GM19035 (cell line): ENCODE measurements around the gene BMPR1B.

Experiments used
- ATAC-seq: cut with Tn5 transposase; IDR thresholded peaks from one replicate; pipeline ENCODE4 v1.9.1; 2021; ENCODE audit not compliant: unreplicated experiment

BMPR1B gene

DNA sequence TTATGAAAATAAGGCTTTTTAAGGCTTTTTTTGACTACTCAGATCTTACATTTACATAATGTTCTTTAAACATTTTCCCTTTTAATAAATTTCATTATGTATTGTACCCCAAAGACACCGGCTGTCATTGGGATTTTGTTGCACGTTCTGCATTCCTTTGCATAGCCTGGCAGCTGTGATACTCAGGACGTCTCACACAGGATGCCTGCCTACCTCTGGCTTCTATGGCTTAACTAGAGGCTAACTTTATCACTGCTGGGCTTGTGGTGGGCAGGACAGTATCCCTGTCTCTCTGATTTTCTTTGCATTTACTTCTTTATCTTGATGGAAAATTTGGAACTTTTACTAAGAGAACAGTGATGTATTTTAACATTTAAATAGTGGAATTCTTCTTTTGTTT, 147.8 kb downstream of the BMPR1B start:
- no peak for ATAC-seq

GRCh38 chr4:94909645-94910044, 151.9 kb downstream of the BMPR1B start:
- ATAC-seq = no peak

- ATAC-seq = no peak
Measured at GRCh38 chr4:94911106-94911505, 153.4 kb downstream of the BMPR1B start.

GRCh38 chr4:94912606-94913005, 154.9 kb downstream of the BMPR1B start:
- no peak for ATAC-seq

- peak; percentile 63 for ATAC-seq
Measured at GRCh38 chr4:94913316-94913715, 155.6 kb downstream of the BMPR1B start.

- ATAC-seq = no peak
Measured at GRCh38 chr4:94917146-94917545, 159.4 kb downstream of the BMPR1B start.

DNA sequence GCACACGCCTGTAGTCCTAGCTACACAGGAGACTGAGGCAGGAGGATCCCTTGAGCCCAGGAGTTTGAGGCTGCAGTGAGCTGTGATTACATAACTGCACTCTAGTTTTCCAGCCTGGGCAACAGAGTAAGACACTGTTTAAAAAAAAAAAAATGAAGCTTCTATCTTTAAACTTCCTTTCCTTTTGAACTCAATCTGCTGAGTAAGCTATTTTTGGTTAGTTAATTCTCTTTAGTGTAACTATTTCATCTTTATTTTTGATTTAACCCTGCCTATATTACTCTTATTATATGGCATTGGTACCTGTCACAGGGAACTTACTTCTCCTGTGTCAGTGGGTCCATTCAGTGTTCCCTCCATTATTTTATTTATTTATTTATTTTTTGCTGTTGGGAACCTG, 160.8 kb downstream of the BMPR1B start:
- no peak for ATAC-seq

- ATAC-seq = no peak
Measured at GRCh38 chr4:94920369-94920768, 162.6 kb downstream of the BMPR1B start.

- no peak for ATAC-seq
Measured at GRCh38 chr4:94924566-94924965, 166.8 kb downstream of the BMPR1B start.

DNA sequence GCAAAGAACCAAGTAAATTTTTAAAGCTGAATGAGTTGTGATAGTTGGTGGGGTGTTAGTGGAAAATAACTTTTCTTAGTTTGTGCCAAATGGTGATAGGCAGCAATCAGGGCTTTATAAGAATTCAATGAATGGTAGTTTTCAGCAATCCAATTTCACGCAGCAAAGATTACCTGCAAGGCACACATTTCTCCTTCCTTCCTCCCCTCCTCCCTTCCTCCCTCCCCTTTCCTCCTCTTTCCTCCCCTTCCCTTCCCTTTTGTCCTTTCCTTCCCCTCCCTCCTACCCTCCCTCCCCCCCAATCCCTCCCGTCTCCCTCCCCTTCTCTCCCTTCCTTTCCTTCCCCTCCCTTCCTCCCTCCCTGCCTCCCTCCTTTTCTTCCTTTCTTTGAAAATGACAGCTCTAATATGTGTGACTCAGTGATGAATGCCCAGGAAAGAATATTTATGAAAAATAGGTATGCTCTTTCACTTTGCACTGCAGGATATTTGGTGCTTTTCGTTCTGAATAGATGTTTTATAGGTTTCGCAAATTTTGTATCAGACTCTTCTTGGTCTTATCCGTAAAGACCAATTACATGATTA, 168.1 kb downstream of the BMPR1B start:
- ATAC-seq = no peak

- ATAC-seq = no peak
Measured at GRCh38 chr4:94926936-94927335, 169.2 kb downstream of the BMPR1B start.

GRCh38 chr4:94927696-94928095, 169.9 kb downstream of the BMPR1B start:
- no peak for ATAC-seq

- ATAC-seq = no peak
Measured at GRCh38 chr4:94929696-94930095, 171.9 kb downstream of the BMPR1B start.

DNA sequence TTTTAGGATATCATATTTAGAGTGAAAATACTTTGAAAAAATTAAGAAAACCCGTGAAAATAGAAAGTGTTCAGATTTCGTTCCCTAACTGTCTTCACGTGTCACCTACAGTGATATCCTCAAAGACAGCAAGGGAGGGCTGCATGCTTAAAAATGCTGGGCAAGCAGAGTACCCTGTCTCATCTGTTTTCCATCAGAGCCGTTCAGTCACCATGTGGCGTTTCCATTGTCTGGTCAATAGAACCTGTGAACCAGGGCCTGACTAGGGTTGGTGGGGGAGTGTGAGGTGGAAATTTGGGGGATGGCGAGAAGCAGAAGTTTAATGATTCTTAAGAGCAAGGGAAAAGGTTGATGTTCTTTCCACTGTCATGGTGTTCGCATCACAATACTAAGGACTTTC, 173.9 kb downstream of the BMPR1B start:
- ATAC-seq = no peak

DNA sequence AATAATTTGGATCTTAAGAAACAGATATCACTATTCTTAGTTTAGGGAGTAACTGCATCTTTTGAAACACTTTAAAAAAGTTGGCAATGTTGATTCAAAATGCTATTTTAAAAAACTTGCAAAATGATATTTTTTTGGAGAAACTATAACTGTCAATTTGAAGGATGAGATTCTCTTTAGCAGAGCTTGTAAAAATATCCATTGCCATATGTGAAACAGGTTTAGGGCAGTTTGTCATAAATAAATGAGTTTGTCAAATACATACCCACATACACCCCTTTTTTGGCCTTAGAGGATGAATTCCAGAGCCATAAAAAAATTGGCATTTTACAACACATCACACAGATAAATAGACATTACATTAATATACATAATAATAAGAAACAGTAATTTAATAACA, 174.6 kb downstream of the BMPR1B start:
- ATAC-seq = no peak

DNA sequence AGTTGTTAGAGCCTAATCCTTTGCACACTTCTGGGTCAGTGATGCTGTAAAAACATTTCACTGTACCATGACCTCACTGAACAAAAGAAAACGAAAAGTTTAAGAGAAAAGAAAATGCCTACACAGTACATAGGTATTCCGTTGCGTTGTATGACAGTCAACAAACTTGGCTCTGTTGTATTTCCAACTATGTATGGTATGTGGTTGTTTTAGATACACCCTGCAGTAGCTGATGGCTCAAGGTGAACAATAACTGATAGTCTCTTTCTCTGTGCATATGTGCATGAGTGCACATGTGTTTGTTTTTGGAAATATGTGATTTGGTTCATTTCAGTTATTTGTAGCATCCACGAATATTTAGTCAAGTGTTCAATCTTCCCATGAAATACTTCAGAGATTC, 176.0 kb downstream of the BMPR1B start:
- no peak for ATAC-seq

DNA sequence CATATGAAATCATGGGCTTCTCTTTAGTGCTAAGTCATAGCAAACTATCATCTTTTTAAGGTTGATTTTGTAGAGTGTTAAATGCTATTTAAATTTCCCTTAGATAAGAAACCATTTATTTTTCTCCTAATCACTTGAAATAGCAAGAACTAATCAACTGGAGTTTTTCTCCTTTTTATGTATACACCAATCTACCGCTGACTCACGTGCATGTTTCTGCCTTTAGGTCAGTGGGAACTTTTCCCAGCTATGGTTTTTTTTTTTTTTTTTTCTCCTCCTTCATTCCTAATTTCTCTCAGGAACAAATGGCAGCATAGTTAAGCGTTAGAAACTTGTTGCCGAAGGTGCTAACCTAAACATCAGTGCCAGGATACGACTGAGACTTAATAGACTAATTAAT, 176.4 kb downstream of the BMPR1B start:
- no peak for ATAC-seq

DNA sequence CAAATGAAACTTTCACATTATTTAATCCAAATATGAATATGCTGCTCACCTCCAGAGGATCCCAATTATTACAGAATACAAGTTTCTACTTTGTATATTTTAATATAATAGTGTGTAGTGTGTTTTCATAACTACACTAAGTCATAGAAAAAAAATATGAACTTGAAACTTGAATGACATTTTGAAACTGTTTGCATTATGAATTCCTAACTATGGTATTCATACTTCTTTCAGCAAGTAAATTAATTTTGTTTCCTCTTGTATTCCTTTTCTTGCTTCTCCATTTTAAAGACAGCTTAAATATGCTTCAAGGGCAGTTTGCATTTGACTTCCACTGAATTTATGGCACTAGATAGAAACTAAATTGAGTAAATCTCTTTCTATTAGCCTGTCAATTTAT, 177.1 kb downstream of the BMPR1B start:
- ATAC-seq = no peak

GRCh38 chr4:94936854-94937253, 179.1 kb downstream of the BMPR1B start:
- ATAC-seq = no peak

GRCh38 chr4:94939791-94940519, 182.2 kb downstream of the BMPR1B start:
- ATAC-seq = no peak

DNA sequence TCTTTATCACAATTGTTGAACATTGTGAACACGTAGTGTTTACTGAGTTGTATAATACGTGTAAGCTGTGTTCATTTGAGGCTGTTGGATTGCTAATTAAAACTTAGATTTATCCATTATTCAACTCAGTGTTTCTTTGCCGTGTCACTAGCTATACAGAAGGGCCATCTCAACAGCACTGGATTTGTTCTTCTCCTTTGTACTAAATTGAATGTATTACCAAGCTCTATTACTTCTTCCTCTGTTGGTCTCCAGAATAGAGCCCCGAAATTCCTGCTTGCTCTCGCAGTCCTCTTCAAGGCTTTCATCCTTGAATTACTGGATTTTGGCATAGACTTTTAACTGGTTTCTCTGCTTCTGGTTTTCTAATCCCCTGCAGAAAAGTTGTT, 182.8 kb downstream of the BMPR1B start:
- no peak for ATAC-seq

- no peak for ATAC-seq
Measured at GRCh38 chr4:94941706-94942105, 184.0 kb downstream of the BMPR1B start.

GRCh38 chr4:94944726-94945125, 187.0 kb downstream of the BMPR1B start:
- ATAC-seq = no peak
